ENCODE data around the gene CARD11. TPM values are rescaled to one million over a fixed set of nuclear protein-coding genes. Genes with fewer than 3 reads are reported as not detected.
"Not testable (repeated sequence)": the region's sequence is repeated elsewhere in the genome, so short reads cannot be mapped to it uniquely, and the experiment has no call there.

Gene CARD11
- total RNA-seq, 6 experiments from 2014 or later: 0.37 to 0.90 (median 0.50) TPM

DNA sequence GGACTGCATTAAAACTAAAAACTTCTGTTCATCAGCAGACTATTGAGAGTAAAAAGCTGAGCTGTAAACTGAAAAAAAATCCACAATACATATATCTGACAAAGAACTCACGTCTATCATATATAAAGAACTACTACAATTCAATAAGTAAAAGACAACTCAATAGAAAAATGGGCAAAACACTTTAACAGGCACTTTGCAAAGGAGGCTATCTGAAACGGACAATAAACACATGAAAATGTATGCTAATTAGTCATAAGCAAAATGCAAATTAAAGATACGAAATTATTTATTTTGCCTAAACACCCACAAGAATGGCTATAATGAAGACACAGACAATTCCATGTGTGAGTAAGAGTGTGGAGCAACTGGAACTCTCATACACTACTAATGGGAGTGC is 18.1 kb downstream of the CARD11 start:
- TF ChIP-seq, protein P1, sequence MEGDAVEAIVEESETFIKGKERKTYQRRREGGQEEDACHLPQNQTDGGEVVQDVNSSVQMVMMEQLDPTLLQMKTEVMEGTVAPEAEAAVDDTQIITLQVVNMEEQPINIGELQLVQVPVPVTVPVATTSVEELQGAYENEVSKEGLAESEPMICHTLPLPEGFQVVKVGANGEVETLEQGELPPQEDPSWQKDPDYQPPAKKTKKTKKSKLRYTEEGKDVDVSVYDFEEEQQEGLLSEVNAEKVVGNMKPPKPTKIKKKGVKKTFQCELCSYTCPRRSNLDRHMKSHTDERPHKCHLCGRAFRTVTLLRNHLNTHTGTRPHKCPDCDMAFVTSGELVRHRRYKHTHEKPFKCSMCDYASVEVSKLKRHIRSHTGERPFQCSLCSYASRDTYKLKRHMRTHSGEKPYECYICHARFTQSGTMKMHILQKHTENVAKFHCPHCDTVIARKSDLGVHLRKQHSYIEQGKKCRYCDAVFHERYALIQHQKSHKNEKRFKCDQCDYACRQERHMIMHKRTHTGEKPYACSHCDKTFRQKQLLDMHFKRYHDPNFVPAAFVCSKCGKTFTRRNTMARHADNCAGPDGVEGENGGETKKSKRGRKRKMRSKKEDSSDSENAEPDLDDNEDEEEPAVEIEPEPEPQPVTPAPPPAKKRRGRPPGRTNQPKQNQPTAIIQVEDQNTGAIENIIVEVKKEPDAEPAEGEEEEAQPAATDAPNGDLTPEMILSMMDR (IDR thresholded peaks at IDR 0.05): no peak
- TF ChIP-seq POLR2A (IDR thresholded peaks at IDR 0.05): no peak
- DNase-seq (no peak), ATAC-seq (no peak)
- Histone ChIP-seq H3K27ac (no peak overlapping the region), H3K36me3 (no peaks in the 10 kb centered on the region), H3K27me3 (no peaks in the 10 kb centered on the region), H3K4me3 (no peak overlapping the region), H3K9me3 (no peaks in the 10 kb centered on the region), H3K4me1 (no peaks in the 10 kb centered on the region)
- intact Hi-C loops (cut with DNase I): no loop called here
- 59% methylated on average over 3 of the region's 3 CpGs for WGBS (ENCODE audit: insufficient coverage, low coverage, low lambda C conversion rate, missing lambda C conversion rate)

DNA sequence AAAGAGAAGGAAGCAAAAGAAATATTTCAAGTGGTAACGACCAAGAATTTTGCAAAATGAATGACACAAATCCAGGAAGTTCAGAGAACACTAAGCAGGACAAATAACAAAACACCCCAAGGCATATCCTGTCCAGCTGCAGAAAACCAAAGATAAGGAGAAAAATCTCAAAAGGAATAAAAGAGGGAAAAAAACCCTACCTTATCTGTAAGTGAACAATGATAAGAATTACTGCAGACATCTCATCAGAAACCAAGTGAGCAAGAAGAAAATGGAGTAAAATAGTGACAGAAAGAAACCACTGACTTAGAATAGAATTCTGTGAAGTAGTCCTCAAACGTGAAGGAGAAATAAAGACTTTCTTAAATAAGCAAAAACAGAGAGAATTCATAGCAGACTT is 21.8 kb downstream of the CARD11 start:
- Histone ChIP-seq H3K36me3 (no peaks in the 10 kb centered on the region), H3K27ac (no peak overlapping the region), H3K27me3 (no peaks in the 10 kb centered on the region), H3K4me1 (no peaks in the 10 kb centered on the region), H3K4me3 (no peak overlapping the region), H3K9me3 (no peaks in the 10 kb centered on the region)
- intact Hi-C loops (cut with DNase I): no loop called here
- WGBS (ENCODE audit: insufficient coverage, low coverage, low lambda C conversion rate, missing lambda C conversion rate): 60% methylated on average over 2 of the region's 2 CpGs
- no peak for TF ChIP-seq POLR2A (IDR thresholded peaks at IDR 0.05)
- TF ChIP-seq, protein P1 (IDR thresholded peaks at IDR 0.05): no peak
- no peak for ATAC-seq
- DNase-seq: no peak

DNA sequence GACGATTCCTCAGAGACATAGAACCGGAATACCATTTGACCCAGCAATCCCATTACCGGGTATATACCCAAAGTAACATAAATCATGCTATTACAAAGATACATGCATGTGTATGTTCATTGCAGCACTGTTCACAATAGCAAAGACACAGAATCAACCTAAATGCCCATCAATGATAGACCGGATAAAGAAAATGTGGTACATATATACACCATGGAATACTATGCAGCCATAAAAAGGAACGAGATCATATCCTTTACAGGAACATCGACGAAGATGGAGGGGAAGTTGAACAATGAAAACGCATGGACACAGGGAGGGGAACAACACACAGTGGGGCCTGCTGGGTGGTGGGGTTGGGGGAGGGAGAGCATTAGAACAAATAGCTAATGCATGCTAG is 22.4 kb downstream of the CARD11 start:
- H3K4me1 ChIP-seq; H3K27ac ChIP-seq; H3K36me3 ChIP-seq; ATAC-seq; intact Hi-C loops (cut with DNase I); H3K27me3 ChIP-seq; H3K4me3 ChIP-seq; H3K9me3 ChIP-seq: not testable (repeated sequence)
- WGBS (ENCODE audit: insufficient coverage, low coverage, low lambda C conversion rate, missing lambda C conversion rate): 78% methylated on average over 8 of the region's 8 CpGs
- DNase-seq: peak in 1 of 3 donors; percentile 19

DNA sequence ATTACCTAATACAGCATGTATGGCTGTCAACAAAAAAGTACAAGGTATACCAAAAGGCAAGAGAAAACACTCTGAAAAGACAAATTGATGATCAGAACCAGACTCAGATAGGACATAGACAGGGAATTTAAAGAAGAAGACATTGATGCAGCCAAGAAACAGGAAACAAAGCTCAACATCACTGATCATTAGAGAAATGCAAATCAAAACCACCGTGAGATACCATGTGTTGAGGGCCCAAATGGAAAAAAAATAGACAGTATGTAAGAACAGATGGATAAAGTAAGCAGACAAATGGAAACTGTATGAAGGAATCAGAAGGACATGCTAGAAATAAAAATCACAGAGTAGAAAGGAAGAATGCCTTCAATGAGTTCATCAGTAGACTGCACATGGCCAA is 23.3 kb downstream of the CARD11 start:
- 46% methylated on average over 1 of the region's 1 CpG for WGBS (ENCODE audit: insufficient coverage, low coverage, low lambda C conversion rate, missing lambda C conversion rate)
- intact Hi-C loops (cut with DNase I): no loop called here
- ATAC-seq: no peak

DNA sequence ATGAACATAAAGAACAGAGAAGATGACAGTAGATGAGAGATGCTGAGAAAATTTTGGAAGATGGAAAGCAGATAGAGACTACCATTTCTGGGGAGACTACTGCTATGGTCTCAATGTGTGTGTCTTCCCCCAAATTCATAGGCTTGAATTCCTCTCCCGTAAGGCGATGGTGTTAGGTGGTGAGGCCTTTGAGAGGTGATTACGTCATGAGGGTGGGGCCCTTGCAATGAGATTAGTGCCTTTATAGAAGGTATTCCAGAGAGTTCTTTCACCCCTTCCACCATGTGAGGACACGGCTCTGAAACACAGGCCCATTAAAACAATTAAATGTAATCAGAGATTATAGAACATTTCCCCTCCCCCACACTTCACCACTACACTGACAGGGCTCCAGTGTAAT is 23.9 kb downstream of the CARD11 start:
- no peaks in the 10 kb centered on the region for H3K9me3 ChIP-seq
- intact Hi-C loops (cut with DNase I): no loop called here
- H3K4me1 ChIP-seq: no peaks in the 10 kb centered on the region
- TF ChIP-seq POLR2A (IDR thresholded peaks at IDR 0.05): no peak
- ATAC-seq: no peak
- DNase-seq: no peak
- H3K36me3 ChIP-seq: no peaks in the 10 kb centered on the region
- H3K27me3 ChIP-seq: no peaks in the 10 kb centered on the region
- no peak overlapping the region for H3K27ac ChIP-seq
- 65% methylated on average over 3 of the region's 4 CpGs for WGBS (ENCODE audit: insufficient coverage, low coverage, low lambda C conversion rate, missing lambda C conversion rate)
- no peak overlapping the region for H3K4me3 ChIP-seq

More for the DNA sequence above, 23.3 kb downstream of the CARD11 start:
- Histone ChIP-seq H3K4me3 (no peak overlapping the region), H3K27ac (no peak overlapping the region), H3K9me3 (no peaks in the 10 kb centered on the region), H3K27me3 (no peaks in the 10 kb centered on the region), H3K36me3 (no peaks in the 10 kb centered on the region), H3K4me1 (no peaks in the 10 kb centered on the region)
- no peak for TF ChIP-seq POLR2A (IDR thresholded peaks at IDR 0.05)
- TF ChIP-seq, protein P1 (IDR thresholded peaks at IDR 0.05): no peak
- DNase-seq: no peak

Measured in right lobe of liver (tissue), 6 donors.